SK-N-SH (cell line): ENCODE measurements around the gene LGR5. TPM values are rescaled to one million over a fixed set of nuclear protein-coding genes. Genes with fewer than 3 reads are reported as not detected.
"Not testable (repeated sequence)": the region's sequence is repeated elsewhere in the genome, so short reads cannot be mapped to it uniquely, and the experiment has no call there.

ENCODE experiments used
- CTCF ChIA-PET: fragments of 300-600, 350-600 bp; formaldehyde crosslinking; extraction: SDS; loops from one replicate; lab custom pipeline; 2021; lab: Yijun Ruan, JAX
- POLR2A ChIA-PET: fragments of 350-600 bp; sonication (Branson Sonifier 250); formaldehyde crosslinking; extraction: SDS; loops from one replicate; lab custom pipeline; 2020; ENCODE audit warnings: antibody characterized with exemption, inconsistent platforms; lab: Yijun Ruan, JAX
- DNase-seq: peaks from one replicate; pipeline ENCODE4 v3.0.0; 2012
- H2AFZ ChIP-seq: fragments of 200-600 bp; sonication (generic); 2 replicates; pipeline ENCODE4 v1.8.1; 2016; ENCODE audit warnings: antibody characterized with exemption, mild to moderate bottlenecking, low read depth
- H3F3A ChIP-seq: fragments of 200-600 bp; sonication (generic); replicated peaks from 2 replicates; pipeline ENCODE3; 2016; ENCODE audit warnings: antibody characterized with exemption, mild to moderate bottlenecking; ENCODE audit not compliant: insufficient read depth
- H3K27ac ChIP-seq, 2 experiments: fragments of 200-500 bp in 1 of 2; fragments of 200-600 bp in 1 of 2; sonication (Bioruptor generic) in 1 of 2; sonication (generic), shearing (Covaris generic) in 1 of 2; 2 replicates each; pipeline versions ENCODE4 v1.5.1 to v1.6.1; 2014 to 2016; ENCODE audit warnings: low read depth in 2 of 2, inconsistent platforms in 1 of 2, low read length in 1 of 2, mild to moderate bottlenecking in 1 of 2, mixed read lengths in 1 of 2
- H3K27me3 ChIP-seq: fragments of 200-600 bp; sonication (generic), shearing (Covaris generic); 2 replicates; pipeline ENCODE4 v1.6.1; 2016; ENCODE audit warnings: mixed run types; ENCODE audit not compliant: insufficient read depth
- H3K36me3 ChIP-seq, 2 experiments: fragments of 200-500 bp in 1 of 2; fragments of 200-600 bp in 1 of 2; sonication (Bioruptor generic) in 1 of 2; sonication (generic) in 1 of 2; replicated peaks in 1 of 2; 2 replicates each; pipeline versions ENCODE3 to v1.5.1; 2014 to 2016; ENCODE audit warnings: low read length in 1 of 2, mild to moderate bottlenecking in 1 of 2; ENCODE audit not compliant: insufficient read depth in 2 of 2, control insufficient read depth in 1 of 2
- H3K4me1 ChIP-seq, 2 experiments: fragments of 200-500 bp in 1 of 2; fragments of 200-600 bp in 1 of 2; sonication (Bioruptor generic) in 1 of 2; sonication (generic), shearing (Covaris generic) in 1 of 2; 2 replicates each; pipeline versions ENCODE4 v1.5.1 to v1.6.1; 2014 to 2016; ENCODE audit warnings: low read depth in 1 of 2, low read length in 1 of 2, mixed run types in 1 of 2; ENCODE audit not compliant: insufficient read depth in 2 of 2, control insufficient read depth in 1 of 2
- H3K4me2 ChIP-seq: fragments of 200-600 bp; sonication (generic), shearing (Covaris generic); 2 replicates; pipeline ENCODE4 v1.6.1; 2017; ENCODE audit warnings: mixed run types
- H3K4me3 ChIP-seq, 2 experiments: fragments of 200-500 bp in 1 of 2; fragments of 200-600 bp in 1 of 2; sonication (Bioruptor generic) in 1 of 2; sonication (generic), shearing (Covaris generic) in 1 of 2; 2 replicates each; pipeline versions ENCODE4 v1.5.1 to v1.8.1; 2014 to 2016; ENCODE audit warnings: low read depth in 2 of 2, inconsistent platforms in 1 of 2, low read length in 1 of 2, mild to moderate bottlenecking in 1 of 2, mixed read lengths in 1 of 2, moderate library complexity in 1 of 2
- H3K79me2 ChIP-seq: fragments of 200-600 bp; sonication (generic); 2 replicates; pipeline ENCODE4 v1.8.1; 2017; ENCODE audit warnings: mild to moderate bottlenecking; ENCODE audit not compliant: insufficient read depth
- H3K9ac ChIP-seq: fragments of 200-600 bp; sonication (generic); 2 replicates; pipeline ENCODE4 v1.6.1; 2017; ENCODE audit warnings: mixed run types
- H3K9me2 ChIP-seq: fragments of 200-600 bp; sonication (generic); 2 replicates; pipeline ENCODE4 v1.6.1; 2017; ENCODE audit warnings: mixed run types
- H3K9me3 ChIP-seq: fragments of 200-600 bp; sonication (generic); 2 replicates; pipeline ENCODE4 v1.6.1; 2017; ENCODE audit warnings: mixed run types, mild to moderate bottlenecking, moderate library complexity
- H4K20me1 ChIP-seq: fragments of 200-600 bp; sonication (generic); 2 replicates; pipeline ENCODE4 v1.6.1; 2017; ENCODE audit warnings: mild to moderate bottlenecking, mixed run types; ENCODE audit not compliant: insufficient read depth
- ELF1 ChIP-seq: IDR thresholded peaks from 2 replicates; pipeline ENCODE4 v1.4.0; 2012
- FOSL2 ChIP-seq: IDR thresholded peaks from 2 replicates; pipeline ENCODE4 v1.4.0; 2012; ENCODE audit warnings: low read depth, mild to moderate bottlenecking, moderate library complexity, borderline replicate concordance
- FOXJ3 ChIP-seq: sonication (generic); formaldehyde crosslinking; IDR thresholded peaks from 2 replicates; pipeline ENCODE4 v1.5.1; 2020; ENCODE audit warnings: mild to moderate bottlenecking, missing genetic modification reagents
- GABPA ChIP-seq: IDR thresholded peaks from 2 replicates; pipeline ENCODE4 v1.4.0; 2012; ENCODE audit warnings: low read depth, mild to moderate bottlenecking
- GATA2 ChIP-seq: sonication (generic); formaldehyde crosslinking; IDR thresholded peaks from 2 replicates; pipeline ENCODE4 v1.5.0; 2020; ENCODE audit warnings: mild to moderate bottlenecking, missing genetic modification reagents
- IRF3 ChIP-seq: fragments of 150-350 bp; IDR thresholded peaks from 2 replicates; pipeline ENCODE4 v1.6.1; 2016; ENCODE audit warnings: mild to moderate bottlenecking, low read depth, low read length
- RXRA ChIP-seq: IDR thresholded peaks from 2 replicates; pipeline ENCODE4 v1.4.0; 2012; ENCODE audit warnings: low read depth, mild to moderate bottlenecking, borderline replicate concordance
- SIN3A ChIP-seq: IDR thresholded peaks from 2 replicates; pipeline ENCODE4 v1.6.1; 2012; ENCODE audit warnings: low read depth, mild to moderate bottlenecking, low read length, moderate library complexity, borderline replicate concordance
- TCF12 ChIP-seq: IDR thresholded peaks from 2 replicates; pipeline ENCODE4 v1.4.0; 2012
- TEAD4 ChIP-seq: IDR thresholded peaks from 2 replicates; pipeline ENCODE4 v1.4.0; 2012; ENCODE audit warnings: mild to moderate bottlenecking, borderline replicate concordance; ENCODE audit not compliant: insufficient read depth
- USF2 ChIP-seq: fragments of 150-350 bp; IDR thresholded peaks from 2 replicates; pipeline ENCODE4 v1.6.1; 2017; ENCODE audit warnings: antibody characterized with exemption, low read length, low read depth, borderline replicate concordance
- WGBS: methylation state at CpG from one replicate; pipeline ENCODE4 v1.1.6; 2017; ENCODE audit warnings: low lambda C conversion rate; 5-methylcytosine and 5-hydroxymethylcytosine counted together
- polyA plus RNA-seq, 3 experiments: library from polyadenylated mRNA; depleted of rRNA; stranded (reverse); fragments of >200 nt; gene quantifications; 2 replicates each; pipeline ENCODE4 v1.2.3, GENCODE V29; 2012

The LGR5 gene
- polyA plus RNA-seq, 1 of the 3 experiments (the other 2 are of a cell fraction) = 1.4 TPM

- no peak overlapping the region for H3K4me3 ChIP-seq
- ChIA-PET CTCF (interaction anchor here (1.1 to 1.4 kb wide), 3 partner anchors 19 to 168 kb away, joined by 4 to 6 read pairs (median 4); no protein-coding TSS in a partner anchor), POLR2A (no interaction called here)
- H3K4me1 ChIP-seq = peaks cover 4 to 5% of the 10 kb centered on the region in 2 experiments; a peak in 3 of 4 replicates
- H3K9me3 ChIP-seq = no peaks in the 10 kb centered on the region
- DNase-seq = no peak
- no peaks in the 10 kb centered on the region for H3K36me3 ChIP-seq
- no peaks in the 10 kb centered on the region for H3K27me3 ChIP-seq
- no peaks in the 10 kb centered on the region for H3F3A ChIP-seq
- H3K9ac ChIP-seq = no peak overlapping the region
- no peak overlapping the region for H3K27ac ChIP-seq
- no peaks in the 10 kb centered on the region for H4K20me1 ChIP-seq
- H3K79me2 ChIP-seq = no peaks in the 10 kb centered on the region
- no peak overlapping the region for H3K4me2 ChIP-seq
- no peaks in the 10 kb centered on the region for H3K9me2 ChIP-seq
- WGBS = 71% methylated on average over 1 of the region's 1 CpG
- H2AFZ ChIP-seq = no peak overlapping the region
- TF ChIP-seq IRF3 (no peak), FOSL2 (no peak), RXRA (no peak), FOXJ3 (no peak), SIN3A (no peak), ELF1 (no peak), USF2 (no peak), TEAD4 (no peak), GATA2 (no peak)
These were observed 38.7 kb downstream of the LGR5 start for GRCh38 chr12:71478270-71478669.

GRCh38 chr12:71484272-71484905 is 44.8 kb downstream of the LGR5 start:
- POLR2A ChIA-PET = no interaction called here
- H3K27ac ChIP-seq = no peak overlapping the region
- WGBS = 46% methylated on average over 8 of the region's 8 CpGs
- no peaks in the 10 kb centered on the region for H3K36me3 ChIP-seq
- no peaks in the 10 kb centered on the region for H3K27me3 ChIP-seq
- no peak overlapping the region for H2AFZ ChIP-seq
- DNase-seq = no peak
- no peaks in the 10 kb centered on the region for H3K9me2 ChIP-seq
- no peaks in the 10 kb centered on the region for H3F3A ChIP-seq
- H3K79me2 ChIP-seq = no peaks in the 10 kb centered on the region
- no peaks in the 10 kb centered on the region for H4K20me1 ChIP-seq
- no peak overlapping the region for H3K4me3 ChIP-seq
- TF ChIP-seq GABPA (no peak), USF2 (no peak), TCF12 (no peak)
- no peak overlapping the region for H3K4me2 ChIP-seq
- no peaks in the 10 kb centered on the region for H3K4me1 ChIP-seq
- H3K9me3 ChIP-seq = no peaks in the 10 kb centered on the region
- CTCF ChIA-PET = interaction anchor here (0.6 to 1.3 kb wide), 5 partner anchors 11 to 152 kb away, joined by 3 read pairs; no protein-coding TSS in a partner anchor
- H3K9ac ChIP-seq = no peak overlapping the region

- H3K9me2 ChIP-seq, H3K79me2 ChIP-seq, H3K27ac ChIP-seq, H2AFZ ChIP-seq, CTCF ChIA-PET, POLR2A ChIA-PET, H3K4me3 ChIP-seq, H3F3A ChIP-seq, H3K4me2 ChIP-seq, H3K27me3 ChIP-seq, H3K9me3 ChIP-seq, H3K9ac ChIP-seq, DNase-seq, H3K36me3 ChIP-seq, H3K4me1 ChIP-seq, H4K20me1 ChIP-seq: not testable (repeated sequence)
- 63% methylated on average over 2 of the region's 2 CpGs for WGBS
These were observed 51.2 kb downstream of the LGR5 start for GRCh38 chr12:71490844-71491243.
